Cardiac fibroblast (primary cell): ENCODE results near the gene CNEP1R1.

Experiments
- DNase-seq, 2 donors: peaks; one replicate each; pipeline versions ENCODE4 v3.0.0 to v3.0.0-alpha.2; 2010; ENCODE audit warnings: low read depth in 2 of 2
- H3K4me3 ChIP-seq, 2 donors: replicated peaks in 1 of 2; 1 replicate in 1 of 2; 2 replicates in 1 of 2; pipeline ENCODE4 v1.5.1; 2011; ENCODE audit warnings: low read depth in 2 of 2, low read length in 2 of 2, mild to moderate bottlenecking in 2 of 2, moderate library complexity in 1 of 2
- CTCF ChIP-seq: IDR thresholded peaks from one replicate; pipeline ENCODE4 v1.5.1; 2011; ENCODE audit warnings: low read depth, mild to moderate bottlenecking, low read length, inconsistent platforms

Gene CNEP1R1

DNA sequence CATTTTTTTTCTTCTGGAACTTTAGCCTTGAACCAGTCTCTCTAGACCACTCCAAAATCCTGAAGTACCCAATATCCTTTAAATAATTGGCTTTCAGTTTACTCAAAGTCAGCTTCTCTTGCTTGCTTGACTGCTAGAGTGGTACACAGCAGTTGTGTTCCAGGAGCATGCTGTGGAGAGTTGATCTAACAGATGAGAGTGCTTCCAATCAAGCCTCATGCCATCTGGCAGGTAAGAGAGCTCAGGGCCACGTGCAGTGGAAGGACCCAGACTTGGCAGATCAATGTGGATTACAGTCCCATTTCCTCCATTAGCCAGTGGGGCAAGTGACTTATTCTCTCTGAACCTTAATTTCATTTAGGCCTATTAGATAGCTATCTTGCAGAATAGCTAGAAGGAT, 15.7 kb downstream of the CNEP1R1 start:
- TF ChIP-seq CTCF = no peak
- H3K4me3 ChIP-seq = no peak overlapping the region
- no peak for DNase-seq

DNA sequence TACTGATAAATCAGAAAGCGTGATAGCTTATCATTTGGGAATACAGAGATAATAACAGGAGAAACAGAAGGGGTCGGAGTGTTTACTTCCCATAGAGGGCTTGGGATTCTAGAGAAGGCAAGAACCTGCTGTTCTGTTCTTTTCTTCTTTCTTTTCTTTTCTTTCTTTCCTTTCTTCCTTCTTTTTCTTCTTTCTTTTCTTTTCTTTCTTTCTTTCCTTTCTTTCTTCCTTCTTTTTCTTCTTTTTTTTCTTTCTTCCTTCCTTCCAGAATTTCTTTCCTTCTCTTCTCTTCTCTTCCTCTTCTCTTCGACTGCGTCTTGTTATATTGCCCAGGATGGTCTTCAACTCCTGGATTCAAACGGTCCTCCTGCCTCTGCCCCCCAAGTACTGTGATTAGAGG, 18.3 kb downstream of the CNEP1R1 start:
- no peak overlapping the region for H3K4me3 ChIP-seq
- DNase-seq = no peak
- no peak for TF ChIP-seq CTCF

- no peak for DNase-seq
- H3K4me3 ChIP-seq = no peak overlapping the region
- no peak for TF ChIP-seq CTCF
Measured at GRCh38 chr16:50045412-50045811, 20.4 kb downstream of the CNEP1R1 start.

GRCh38 chr16:50046853-50047252, 21.8 kb downstream of the CNEP1R1 start:
- no peak for TF ChIP-seq CTCF
- no peak for DNase-seq
- no peak overlapping the region for H3K4me3 ChIP-seq

GRCh38 chr16:50047864-50048263, 22.8 kb downstream of the CNEP1R1 start:
- TF ChIP-seq CTCF = no peak
- no peak for DNase-seq
- H3K4me3 ChIP-seq = no peak overlapping the region

- no peak for DNase-seq
- no peak for TF ChIP-seq CTCF
- no peak overlapping the region for H3K4me3 ChIP-seq
Measured at GRCh38 chr16:50050802-50051201, 25.8 kb downstream of the CNEP1R1 start.

- H3K4me3 ChIP-seq = no peak overlapping the region
- TF ChIP-seq CTCF = no peak
- DNase-seq = no peak
Measured at GRCh38 chr16:50056226-50056625, 31.2 kb downstream of the CNEP1R1 start.
